Kidney (tissue), 14 donors: ENCODE measurements around the gene ZAR1L. TPM values are rescaled to one million over a fixed set of nuclear protein-coding genes. Genes with fewer than 3 reads are reported as not detected.

Experiments
- DNase-seq, 5 donors: peaks; one replicate each; pipeline ENCODE4 v3.0.0-alpha.2; 2013 to 2020
- FAIRE-seq: peaks from 2 replicates; lab custom pipeline; 2012; peaks lifted over from hg19 to GRCh38; lab: Jason Lieb, UNC
- H3K27ac ChIP-seq, 2 donors: one replicate each; pipeline ENCODE4 v1.7.0; 2013; ENCODE audit warnings: low read depth in 2 of 2, low read length in 2 of 2, inconsistent platforms in 1 of 2
- H3K27me3 ChIP-seq: one replicate; pipeline ENCODE4 v1.7.1; 2013; ENCODE audit warnings: low read length, inconsistent platforms; ENCODE audit not compliant: control insufficient read depth, insufficient read depth
- H3K36me3 ChIP-seq, 3 donors: one replicate each; pipeline versions ENCODE4 v1.7.0 to v1.7.1; 2013; ENCODE audit warnings: low read length in 3 of 3, control low read depth in 1 of 3, inconsistent platforms in 1 of 3; ENCODE audit not compliant: insufficient read depth in 3 of 3, control insufficient read depth in 2 of 3
- H3K4me1 ChIP-seq, 3 donors: one replicate each; pipeline versions ENCODE4 v1.7.0 to v1.7.1; 2013; ENCODE audit warnings: low read length in 3 of 3, inconsistent platforms in 1 of 3, low read depth in 1 of 3; ENCODE audit not compliant: control insufficient read depth in 2 of 3, insufficient read depth in 2 of 3
- H3K4me3 ChIP-seq, 3 donors: one replicate each; pipeline versions ENCODE4 v1.7.0 to v1.8.1; 2013; ENCODE audit warnings: low read length in 3 of 3, control low read depth in 1 of 3, inconsistent platforms in 1 of 3
- H3K9ac ChIP-seq, 3 donors: one replicate each; pipeline versions ENCODE4 v1.7.0 to v1.7.1; 2013; ENCODE audit warnings: low read length in 3 of 3, control low read depth in 1 of 3, inconsistent platforms in 1 of 3
- H3K9me3 ChIP-seq, 3 donors: one replicate each; pipeline versions ENCODE4 v1.7.0 to v1.7.1; 2013; ENCODE audit warnings: low read length in 3 of 3, control low read depth in 1 of 3, inconsistent platforms in 1 of 3; ENCODE audit not compliant: control insufficient read depth in 2 of 3, insufficient read depth in 1 of 3
- intact Hi-C: fragments of 100-400 bp; cut with DNase I; formaldehyde crosslinking; loops from one replicate; pipeline ENCODE4 v1.11.1; 2022
- polyA plus RNA-seq: library from polyadenylated mRNA; stranded (reverse); fragments of 350-450 nt; fragmentation: Illumina TruSeq; extraction: RNeasy Lipid Tissue Mini Kit (QIAGEN cat#74804); gene quantifications from one replicate; pipeline ENCODE4 v1.2.3, GENCODE V29; 2014; ENCODE audit warnings: low read depth, low replicate concordance; ENCODE audit not compliant: insufficient read depth
- total RNA-seq: library from RNA; stranded (reverse); fragmentation: NEBNext Ultra II Directional; extraction: Animal tissue kit (Norgen Biotek cat#: 25700); gene quantifications from one replicate; pipeline ENCODE4 v1.2.1, GENCODE V29; 2021
- TF ChIP-seq, protein P1 (sequence below): IDR thresholded peaks from 3 replicates; pipeline ENCODE4 v1.5.1; 2012; ENCODE audit warnings: mild to moderate bottlenecking, moderate library complexity, borderline replicate concordance; ENCODE audit not compliant: insufficient read depth; ENCODE audit errors: extremely low read depth
- donor health status: control.
- donor health status: control.
- donor health status: control.
- donor health status: control.
- donor health status: control.
- donor health status: DM: yes; HTN: yes; CAD: no.
- donor health status: Normal renal cell carcinoma (clear cell type).

ZAR1L gene
- total and polyA plus RNA-seq, 2 donors from 2014 or later: not detected

DNA sequence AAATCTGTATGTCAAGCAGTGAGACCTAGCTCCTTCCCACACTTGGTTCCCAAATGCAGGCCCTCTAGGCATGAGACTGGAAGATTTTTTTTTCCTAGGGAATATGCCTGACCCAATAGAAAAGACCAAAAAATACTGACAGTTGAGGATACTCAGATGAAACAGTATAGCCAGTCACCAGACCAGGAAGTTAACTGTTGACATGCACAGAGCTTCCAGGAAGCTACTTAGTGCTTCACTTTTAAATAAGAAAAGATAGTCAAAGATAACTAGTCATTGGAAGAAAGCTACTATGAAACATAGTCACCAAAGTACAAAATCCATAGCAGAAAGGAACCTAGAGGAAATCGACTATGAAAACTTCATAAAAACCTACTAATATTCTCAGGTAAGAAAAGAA is 32.5 kb upstream of the ZAR1L start:
- Histone ChIP-seq H3K9ac (no peak overlapping the region), H3K27ac (no peak overlapping the region), H3K4me1 (no peaks in the 10 kb centered on the region), H3K9me3 (no peaks in the 10 kb centered on the region), H3K4me3 (no peak overlapping the region), H3K27me3 (no peaks in the 10 kb centered on the region), H3K36me3 (no peaks in the 10 kb centered on the region)
- TF ChIP-seq, protein P1, sequence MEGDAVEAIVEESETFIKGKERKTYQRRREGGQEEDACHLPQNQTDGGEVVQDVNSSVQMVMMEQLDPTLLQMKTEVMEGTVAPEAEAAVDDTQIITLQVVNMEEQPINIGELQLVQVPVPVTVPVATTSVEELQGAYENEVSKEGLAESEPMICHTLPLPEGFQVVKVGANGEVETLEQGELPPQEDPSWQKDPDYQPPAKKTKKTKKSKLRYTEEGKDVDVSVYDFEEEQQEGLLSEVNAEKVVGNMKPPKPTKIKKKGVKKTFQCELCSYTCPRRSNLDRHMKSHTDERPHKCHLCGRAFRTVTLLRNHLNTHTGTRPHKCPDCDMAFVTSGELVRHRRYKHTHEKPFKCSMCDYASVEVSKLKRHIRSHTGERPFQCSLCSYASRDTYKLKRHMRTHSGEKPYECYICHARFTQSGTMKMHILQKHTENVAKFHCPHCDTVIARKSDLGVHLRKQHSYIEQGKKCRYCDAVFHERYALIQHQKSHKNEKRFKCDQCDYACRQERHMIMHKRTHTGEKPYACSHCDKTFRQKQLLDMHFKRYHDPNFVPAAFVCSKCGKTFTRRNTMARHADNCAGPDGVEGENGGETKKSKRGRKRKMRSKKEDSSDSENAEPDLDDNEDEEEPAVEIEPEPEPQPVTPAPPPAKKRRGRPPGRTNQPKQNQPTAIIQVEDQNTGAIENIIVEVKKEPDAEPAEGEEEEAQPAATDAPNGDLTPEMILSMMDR: no peak
- DNase-seq (no peak), FAIRE-seq (no peak)
- intact Hi-C loops: no loop called here

DNA sequence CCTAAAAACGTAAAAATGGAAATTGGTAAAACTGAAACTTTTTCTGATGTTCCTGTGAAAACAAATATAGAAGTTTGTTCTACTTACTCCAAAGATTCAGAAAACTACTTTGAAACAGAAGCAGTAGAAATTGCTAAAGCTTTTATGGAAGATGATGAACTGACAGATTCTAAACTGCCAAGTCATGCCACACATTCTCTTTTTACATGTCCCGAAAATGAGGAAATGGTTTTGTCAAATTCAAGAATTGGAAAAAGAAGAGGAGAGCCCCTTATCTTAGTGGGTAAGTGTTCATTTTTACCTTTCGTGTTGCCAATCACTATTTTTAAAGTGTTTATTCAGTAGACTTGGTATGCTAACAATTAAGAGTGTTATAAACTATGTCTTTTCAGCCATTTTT is 25.8 kb upstream of the ZAR1L start:
- DNase-seq (no peak), FAIRE-seq (no peak)
- Histone ChIP-seq H3K27me3 (no peaks in the 10 kb centered on the region), H3K4me3 (no peak overlapping the region), H3K27ac (no peak overlapping the region), H3K4me1 (no peaks in the 10 kb centered on the region), H3K9ac (no peak overlapping the region), H3K9me3 (no peaks in the 10 kb centered on the region), H3K36me3 (no peaks in the 10 kb centered on the region)
- TF ChIP-seq, protein P1: no peak
- intact Hi-C loops: no loop called here

DNA sequence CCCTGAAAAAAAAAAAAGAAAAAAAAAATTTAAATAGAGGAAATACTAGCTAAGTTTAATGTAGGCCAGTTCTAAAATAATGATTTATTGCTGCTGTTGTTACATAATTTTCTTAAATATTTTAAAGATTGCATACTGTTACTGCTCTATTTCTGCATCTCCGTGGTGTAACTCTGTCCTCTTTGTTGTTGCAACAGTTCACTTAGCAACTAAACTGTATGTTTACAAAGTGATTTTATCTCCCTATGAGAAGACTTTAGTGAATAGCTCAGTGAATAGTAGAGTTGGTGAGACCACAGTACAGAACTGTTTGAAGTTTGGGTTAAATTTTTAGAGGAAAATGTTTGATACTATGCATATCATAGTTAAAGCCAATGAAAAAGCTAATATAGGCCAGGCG is 19.5 kb upstream of the ZAR1L start:
- no peaks in the 10 kb centered on the region for H3K9me3 ChIP-seq
- no peak overlapping the region for H3K4me3 ChIP-seq
- intact Hi-C loops: no loop called here
- no peaks in the 10 kb centered on the region for H3K4me1 ChIP-seq
- H3K9ac ChIP-seq: no peak overlapping the region
- no peaks in the 10 kb centered on the region for H3K36me3 ChIP-seq
- no peak for FAIRE-seq
- TF ChIP-seq, protein P1: no peak
- H3K27ac ChIP-seq: no peak overlapping the region
- no peaks in the 10 kb centered on the region for H3K27me3 ChIP-seq
- no peak for DNase-seq

DNA sequence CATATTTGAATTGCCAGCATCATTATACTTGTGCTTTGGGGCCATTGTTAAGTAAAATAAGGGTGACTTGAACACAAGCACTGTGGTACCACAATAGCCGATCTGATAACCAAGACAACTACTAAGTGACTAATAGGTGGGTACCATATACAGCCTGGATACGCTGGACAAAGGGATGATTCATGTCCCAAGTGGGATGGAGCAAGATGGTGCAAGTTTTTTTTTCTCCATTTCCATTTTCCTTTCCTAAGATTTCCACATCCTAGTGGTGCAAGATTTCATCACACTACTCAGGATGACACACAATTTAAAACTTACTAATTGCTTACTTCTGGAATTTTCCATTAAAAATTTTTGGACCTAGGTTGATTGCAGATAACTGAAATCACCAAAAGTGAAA is 15.3 kb upstream of the ZAR1L start:
- Histone ChIP-seq H3K9me3 (no peaks in the 10 kb centered on the region), H3K27me3 (no peaks in the 10 kb centered on the region), H3K27ac (no peak overlapping the region), H3K4me1 (no peaks in the 10 kb centered on the region), H3K9ac (no peak overlapping the region), H3K36me3 (no peaks in the 10 kb centered on the region), H3K4me3 (no peak overlapping the region)
- intact Hi-C loops: no loop called here
- TF ChIP-seq, protein P1: no peak
- FAIRE-seq: no peak
- no peak for DNase-seq
